Esophagus muscularis mucosa (tissue), 3 donors: ENCODE measurements around the gene FERMT2.

Experiments
- CTCF ChIP-seq, 3 experiments: fragments of 200-600 bp in 2 of 3; fragments of 450-650 bp in 1 of 3; sonication (generic) in 2 of 3; IDR thresholded peaks; one replicate each; pipeline ENCODE4 v1.5.1; 2017 to 2019; ENCODE audit warnings: antibody characterized with exemption in 3 of 3, mild to moderate bottlenecking in 2 of 3, moderate library complexity in 1 of 3
- POLR2AphosphoS5 ChIP-seq, 2 donors: sonication (generic); formaldehyde crosslinking; IDR thresholded peaks; one replicate each; pipeline ENCODE4 v1.6.1; 2017; ENCODE audit warnings: antibody characterized with exemption in 2 of 2

- TF ChIP-seq POLR2AphosphoS5 (IDR thresholded peaks at IDR 0.05) (no peak), CTCF (IDR thresholded peaks at IDR 0.05) (no peak)
These were observed 61.7 kb downstream of the FERMT2 start for GRCh38 chr14:52888839-52889838.
